Measurements from ENCODE around the gene EFCAB14. TPM values are rescaled to one million over a fixed set of nuclear protein-coding genes. Genes with fewer than 3 reads are reported as not detected.
"Not testable (repeated sequence)": the region's sequence is repeated elsewhere in the genome, so short reads cannot be mapped to it uniquely, and the experiment has no call there.

The EFCAB14 gene
- total RNA-seq, 1 experiment from 2014 or later: 27.3 TPM

- no peak overlapping the region for H3K4me3 ChIP-seq
- H3K9me3 ChIP-seq: no peaks in the 10 kb centered on the region
- peaks cover 3% of the 10 kb centered on the region; the same call in 1 of the 2 replicates for H3K27me3 ChIP-seq
- DNase-seq: peak; percentile 17
- H3K36me3 ChIP-seq: no peaks in the 10 kb centered on the region
These were observed 16.9 kb upstream of the EFCAB14 start for GRCh38 chr1:46735708-46736324.

DNA sequence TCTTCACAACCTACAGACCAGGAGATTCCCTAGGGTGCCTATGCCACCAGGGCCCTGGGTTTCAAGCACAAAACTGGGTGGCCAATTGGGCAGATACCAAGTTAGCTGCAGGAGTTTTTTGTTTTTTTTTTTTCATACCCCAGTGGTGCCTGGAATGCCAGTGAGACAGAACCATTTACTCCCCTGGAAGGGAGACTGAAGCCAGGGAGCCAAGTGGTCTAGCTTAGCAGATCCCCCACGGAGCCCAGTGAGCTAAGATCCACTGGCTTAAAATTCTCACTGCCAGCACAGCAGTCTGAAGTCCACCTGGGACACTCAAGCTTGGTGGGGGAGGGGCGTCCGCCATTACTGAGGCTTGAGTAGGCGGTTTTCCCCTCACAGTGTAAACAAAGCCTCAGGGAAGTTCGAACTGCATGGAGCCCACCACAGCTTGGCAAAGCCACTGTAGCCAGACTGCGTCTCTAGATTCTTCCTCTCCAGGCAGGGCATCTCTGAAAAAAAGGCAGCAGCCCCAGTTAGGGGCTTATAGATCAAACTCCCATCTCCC is 9.5 kb upstream of the EFCAB14 start:
- H3K27me3 ChIP-seq, H3K4me3 ChIP-seq, H3K36me3 ChIP-seq, H3K9me3 ChIP-seq, DNase-seq: not testable (repeated sequence)

- Histone ChIP-seq H3K27me3 (no peaks in the 10 kb centered on the region), H3K4me3 (no peak overlapping the region), H3K36me3 (no peaks in the 10 kb centered on the region), H3K9me3 (no peaks in the 10 kb centered on the region)
- no peak for DNase-seq
These were observed 6.8 kb upstream of the EFCAB14 start for GRCh38 chr1:46725736-46726108.

GRCh38 chr1:46724991-46725735 is 6.2 kb upstream of the EFCAB14 start:
- no peaks in the 10 kb centered on the region for H3K9me3 ChIP-seq
- H3K36me3 ChIP-seq: no peaks in the 10 kb centered on the region
- no peak overlapping the region for H3K4me3 ChIP-seq
- peak; percentile 49 for DNase-seq
- H3K27me3 ChIP-seq: no peaks in the 10 kb centered on the region

DNA sequence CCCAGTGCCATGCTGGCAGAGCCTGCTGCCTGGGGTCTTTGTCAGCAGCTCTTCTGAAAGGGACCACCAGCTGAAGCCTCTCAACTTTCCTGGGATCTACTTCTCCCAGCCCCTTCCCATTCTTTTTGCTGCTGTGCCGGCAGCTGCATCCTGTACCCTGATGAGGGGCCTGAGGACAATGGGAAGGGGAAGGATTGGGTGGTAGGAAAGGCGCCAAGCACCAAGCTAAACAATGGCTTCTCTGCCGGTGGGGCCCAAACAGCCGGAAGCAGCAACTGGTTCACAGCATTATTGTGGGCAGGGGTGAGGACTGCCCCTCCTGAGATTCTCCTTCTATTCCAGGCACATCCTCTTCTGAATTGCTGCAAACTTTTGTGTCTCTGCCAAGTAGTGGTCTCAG is 5.0 kb upstream of the EFCAB14 start:
- no peaks in the 10 kb centered on the region for H3K27me3 ChIP-seq
- no peak overlapping the region for H3K4me3 ChIP-seq
- H3K36me3 ChIP-seq: no peaks in the 10 kb centered on the region
- H3K9me3 ChIP-seq: no peaks in the 10 kb centered on the region
- DNase-seq: no peak

DNA sequence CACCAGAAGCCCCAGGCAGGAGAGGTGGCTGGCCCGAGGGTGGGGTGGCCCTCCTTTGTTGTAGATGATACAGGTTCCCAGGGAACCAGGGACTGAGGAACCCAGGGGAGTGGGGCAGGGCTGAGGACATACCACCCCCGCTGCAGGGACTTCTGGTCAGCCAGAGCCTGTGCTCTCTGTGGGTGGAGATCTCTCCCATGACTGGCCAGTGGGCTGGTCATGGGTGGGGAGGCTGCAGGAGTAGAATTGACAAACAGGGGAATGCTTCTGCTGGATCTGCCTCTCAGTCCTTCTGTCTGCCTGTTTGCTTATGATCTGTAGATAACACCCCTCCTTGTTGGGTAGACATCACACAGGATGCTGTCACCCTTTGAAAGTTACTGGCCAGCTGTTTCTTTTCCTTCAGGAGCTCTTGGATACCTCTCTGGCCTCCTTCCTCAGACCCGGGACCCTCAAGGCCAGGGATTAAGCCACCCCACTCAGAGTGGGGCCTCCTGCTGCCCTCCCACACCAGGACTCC is 2.8 kb upstream of the EFCAB14 start:
- no peak for DNase-seq

DNA sequence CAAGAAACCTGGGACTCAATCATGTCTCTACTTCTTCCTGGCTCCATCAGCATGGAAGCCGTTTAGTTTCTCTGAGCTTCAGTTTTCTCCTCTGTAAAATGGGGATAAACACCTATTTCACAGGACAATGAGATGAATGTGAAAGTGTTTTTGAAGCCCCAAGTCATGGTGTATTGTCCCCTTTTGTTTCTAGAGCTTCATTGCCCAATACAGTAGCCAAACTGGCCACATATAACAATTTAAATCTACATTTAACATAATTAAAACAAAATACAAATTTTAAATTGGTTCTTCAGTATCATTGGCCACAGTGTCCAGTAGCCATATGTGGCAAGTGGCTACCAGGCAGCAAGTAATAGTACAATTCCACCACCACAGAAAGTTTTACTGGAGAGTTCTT is 2.3 kb upstream of the EFCAB14 start:
- no peak for DNase-seq
- peaks cover 12% of the 10 kb centered on the region for H3K36me3 ChIP-seq
- H3K27me3 ChIP-seq: no peaks in the 10 kb centered on the region
- no peak overlapping the region for H3K4me3 ChIP-seq
- no peaks in the 10 kb centered on the region for H3K9me3 ChIP-seq

More for the DNA sequence above, 2.8 kb upstream of the EFCAB14 start:
- Histone ChIP-seq H3K9me3 (no peaks in the 10 kb centered on the region), H3K4me3 (no peak overlapping the region), H3K27me3 (no peaks in the 10 kb centered on the region), H3K36me3 (peaks cover 6% of the 10 kb centered on the region)

- DNase-seq, H3K9me3 ChIP-seq, H3K27me3 ChIP-seq, H3K4me3 ChIP-seq: not testable (repeated sequence)
- peaks cover 18% of the 10 kb centered on the region for H3K36me3 ChIP-seq
These were observed 1.4 kb upstream of the EFCAB14 start for GRCh38 chr1:46720319-46720718.

DNA sequence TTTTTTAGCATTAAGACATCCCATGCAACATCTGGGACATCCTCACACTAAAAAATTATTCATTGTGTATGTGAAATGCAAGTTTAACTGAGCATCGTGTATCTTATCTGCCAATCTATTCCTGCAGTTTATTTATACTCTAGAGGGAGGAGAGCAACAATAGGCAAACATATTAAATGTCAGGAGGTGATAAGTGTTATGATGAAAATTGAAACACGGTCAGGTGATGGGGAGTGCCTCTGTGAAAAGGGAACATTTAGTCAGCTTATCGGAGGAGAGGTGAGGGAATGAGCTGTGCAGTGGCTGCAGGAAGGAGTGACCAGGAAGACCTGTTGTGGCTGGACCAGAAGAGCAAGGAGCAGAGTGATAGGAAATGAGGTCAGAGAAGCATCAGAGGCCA is 775 bp upstream of the EFCAB14 start:
- Histone ChIP-seq H3K9me3 (no peaks in the 10 kb centered on the region), H3K27me3 (no peaks in the 10 kb centered on the region), H3K4me3 (peak overlapping the region; percentile 90), H3K36me3 (peaks cover 24% of the 10 kb centered on the region)
- no peak for DNase-seq

DNA sequence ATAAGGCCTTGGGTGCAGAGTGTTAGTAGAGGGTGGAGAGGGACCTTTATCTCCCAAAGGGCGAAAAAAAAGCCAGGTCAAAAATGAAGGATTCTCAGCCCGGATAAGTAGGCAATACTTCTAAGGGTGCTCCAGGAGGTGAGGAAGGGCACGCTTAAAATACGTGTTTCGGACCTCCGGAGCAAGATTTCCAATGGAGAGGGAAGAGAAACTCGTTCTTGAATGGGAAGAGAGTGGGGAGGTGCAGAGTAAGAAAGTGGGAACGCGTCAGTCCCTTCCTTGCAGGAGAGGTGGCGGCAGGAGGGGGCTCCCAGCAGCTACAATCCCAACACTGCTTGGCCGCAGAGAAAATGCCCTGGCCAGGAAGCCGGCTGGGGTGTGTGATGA is 581 bp downstream of the EFCAB14 start:
- peak; percentile 29 for DNase-seq

GRCh38 chr1:46717654-46718053 is 1.3 kb downstream of the EFCAB14 start:
- no peak for DNase-seq
- Histone ChIP-seq H3K36me3 (peaks cover 37% of the 10 kb centered on the region), H3K27me3 (no peaks in the 10 kb centered on the region), H3K9me3 (no peaks in the 10 kb centered on the region), H3K4me3 (peak overlapping the region; percentile 90)

More for the DNA sequence above, 581 bp downstream of the EFCAB14 start:
- Histone ChIP-seq H3K36me3 (peaks cover 32% of the 10 kb centered on the region), H3K9me3 (no peaks in the 10 kb centered on the region), H3K4me3 (peak overlapping the region; percentile 90), H3K27me3 (no peaks in the 10 kb centered on the region)

DNA sequence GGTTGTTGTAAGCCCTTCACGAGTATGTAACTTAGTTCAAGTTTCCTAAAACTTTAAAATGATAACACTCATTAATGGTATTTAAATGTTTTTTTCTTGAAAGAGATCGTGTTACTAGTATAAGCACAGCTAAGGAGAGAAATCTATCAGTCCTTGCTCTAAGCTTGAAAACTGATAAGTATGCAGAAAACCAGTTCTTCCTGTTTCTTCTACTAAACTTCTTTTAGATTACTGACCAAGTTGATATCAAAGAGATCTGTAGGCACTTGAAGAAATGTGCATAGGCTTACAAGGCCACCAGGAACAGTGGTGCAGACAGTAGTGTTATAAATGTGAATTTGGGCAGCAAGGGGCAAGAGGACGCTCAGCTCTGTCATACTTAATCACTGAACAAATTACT is 3.9 kb downstream of the EFCAB14 start:
- Histone ChIP-seq H3K4me3 (no peak overlapping the region), H3K36me3 (peaks cover 47% of the 10 kb centered on the region), H3K27me3 (no peaks in the 10 kb centered on the region), H3K9me3 (no peaks in the 10 kb centered on the region)
- DNase-seq: no peak

- no peaks in the 10 kb centered on the region for H3K27me3 ChIP-seq
- DNase-seq: no peak
- H3K36me3 ChIP-seq: peaks cover 58% of the 10 kb centered on the region
These were observed 10.8 kb downstream of the EFCAB14 start for GRCh38 chr1:46708121-46708520.

GRCh38 chr1:46705408-46705807 is 13.5 kb downstream of the EFCAB14 start:
- Histone ChIP-seq H3K9me3 (no peaks in the 10 kb centered on the region), H3K36me3 (peaks cover 48% of the 10 kb centered on the region), H3K27me3 (no peaks in the 10 kb centered on the region), H3K4me3 (no peak overlapping the region)
- no peak for DNase-seq

More at GRCh38 chr1:46708121-46708520, 10.8 kb downstream of the EFCAB14 start:
- H3K9me3 ChIP-seq: no peaks in the 10 kb centered on the region
- H3K4me3 ChIP-seq: no peak overlapping the region

DNA sequence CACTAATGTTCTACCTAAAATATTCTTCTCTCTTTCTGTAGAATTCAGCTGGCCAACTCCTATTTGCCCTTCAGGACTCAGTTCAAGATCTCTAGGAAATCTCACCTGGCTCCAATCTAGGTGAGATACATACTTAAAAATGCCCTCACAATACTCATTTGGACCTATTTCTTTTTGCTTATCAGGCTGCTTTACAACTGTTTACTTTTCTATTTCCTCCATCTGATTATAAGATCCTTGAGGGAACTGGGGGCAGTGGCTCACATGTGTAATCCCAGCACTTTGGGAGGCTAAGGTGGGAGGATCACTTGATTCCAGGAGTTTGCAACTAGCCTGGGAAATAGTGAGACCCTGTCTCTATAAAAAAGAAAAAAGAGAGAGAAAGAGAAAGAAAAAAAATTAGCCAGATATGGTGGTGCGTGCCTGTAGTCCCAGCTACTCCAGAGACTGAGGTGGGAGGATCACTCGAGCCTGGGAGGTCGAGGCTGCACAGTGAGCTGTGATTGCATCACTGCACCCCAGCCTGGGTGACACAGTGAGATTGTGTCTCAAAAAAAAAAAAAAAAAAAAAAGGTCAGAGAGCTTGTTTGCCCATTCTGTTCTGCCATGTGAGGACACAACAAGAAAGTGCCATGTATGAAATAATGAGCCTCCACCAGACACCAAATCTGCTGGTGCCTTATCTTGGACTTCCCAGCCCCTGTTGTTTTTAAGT is 14.8 kb downstream of the EFCAB14 start:
- DNase-seq: no peak
- Histone ChIP-seq H3K27me3 (no peaks in the 10 kb centered on the region), H3K4me3 (no peak overlapping the region), H3K36me3 (peaks cover 43% of the 10 kb centered on the region), H3K9me3 (no peaks in the 10 kb centered on the region)

DNA sequence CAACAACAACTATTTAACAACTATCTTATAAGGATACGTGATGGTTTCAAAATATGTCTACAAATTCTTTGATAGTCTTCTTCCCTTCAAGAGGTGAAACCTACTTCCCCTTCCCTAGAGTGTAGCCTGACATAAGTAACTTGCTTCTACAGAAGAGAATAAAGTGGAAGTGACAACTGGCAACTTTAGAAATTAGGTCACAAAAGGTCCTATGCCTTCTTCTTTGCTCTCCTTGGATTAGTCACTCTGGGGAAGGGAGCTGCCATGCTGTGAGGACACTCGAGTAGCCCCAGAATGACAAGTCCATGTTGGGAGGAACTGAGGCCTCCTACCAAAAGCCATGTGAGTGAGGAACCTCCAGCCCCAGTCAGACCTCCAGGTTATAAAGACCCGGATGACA is 19.2 kb downstream of the EFCAB14 start:
- no peaks in the 10 kb centered on the region for H3K9me3 ChIP-seq
- no peaks in the 10 kb centered on the region for H3K27me3 ChIP-seq
- peaks cover 30% of the 10 kb centered on the region for H3K36me3 ChIP-seq
- no peak overlapping the region for H3K4me3 ChIP-seq
- DNase-seq: no peak

- no peaks in the 10 kb centered on the region for H3K9me3 ChIP-seq
- no peak overlapping the region for H3K4me3 ChIP-seq
- H3K27me3 ChIP-seq: no peaks in the 10 kb centered on the region
- peaks cover 22% of the 10 kb centered on the region for H3K36me3 ChIP-seq
- DNase-seq: no peak
These were observed 21.9 kb downstream of the EFCAB14 start for GRCh38 chr1:46697053-46697452.
